Loucy (cell line): Measurements from ENCODE around the gene FGA.

ENCODE experiments used
- H2AFZ ChIP-seq: fragments of 200-600 bp; sonication (generic); 2 replicates; pipeline ENCODE4 v1.6.0; 2016; ENCODE audit warnings: antibody characterized with exemption, mild to moderate bottlenecking, low read length, moderate library complexity
- H3F3A ChIP-seq: fragments of 200-600 bp; 2 replicates; pipeline ENCODE4 v1.6.0; 2016; ENCODE audit warnings: antibody characterized with exemption, low read depth, mild to moderate bottlenecking
- H3K27me3 ChIP-seq: fragments of 200-600 bp; sonication (generic); 2 replicates; pipeline ENCODE4 v1.6.1; 2014; ENCODE audit warnings: low read length, mild to moderate bottlenecking; ENCODE audit not compliant: insufficient read depth, poor library complexity, severe bottlenecking
- H3K36me3 ChIP-seq: fragments of 200-600 bp; sonication (generic); 2 replicates; pipeline ENCODE4 v1.6.1; 2016; ENCODE audit warnings: low read length; ENCODE audit not compliant: insufficient read depth
- H3K4me1 ChIP-seq: fragments of 200-600 bp; sonication (generic); 2 replicates; pipeline ENCODE4 v1.5.1; 2014; ENCODE audit warnings: low read length, mild to moderate bottlenecking; ENCODE audit not compliant: insufficient read depth, poor library complexity, severe bottlenecking
- H3K4me2 ChIP-seq: fragments of 200-600 bp; sonication (generic); 2 replicates; pipeline ENCODE4 v1.6.0; 2014; ENCODE audit warnings: antibody characterized with exemption, low read length, low read depth, mild to moderate bottlenecking; ENCODE audit not compliant: poor library complexity, severe bottlenecking
- H3K4me3 ChIP-seq: fragments of 200-600 bp; sonication (generic); 2 replicates; pipeline ENCODE4 v1.5.1; 2014; ENCODE audit warnings: low read length, mild to moderate bottlenecking, mixed read lengths; ENCODE audit not compliant: poor library complexity, severe bottlenecking
- H3K79me2 ChIP-seq: fragments of 200-600 bp; sonication (generic); 2 replicates; pipeline ENCODE4 v1.6.1; 2014; ENCODE audit warnings: low read length; ENCODE audit not compliant: insufficient read depth
- H3K9ac ChIP-seq: fragments of 200-600 bp; sonication (generic); 2 replicates; pipeline ENCODE4 v1.6.0; 2014; ENCODE audit warnings: mild to moderate bottlenecking, low read depth, low read length, moderate library complexity; ENCODE audit not compliant: poor library complexity, severe bottlenecking
- H3K9me2 ChIP-seq: fragments of 200-600 bp; sonication (generic); replicated peaks from 2 replicates; pipeline ENCODE4 v1.6.1; 2016; ENCODE audit warnings: low read depth, low read length, mixed read lengths
- H3K9me3 ChIP-seq: fragments of 200-600 bp; sonication (generic); 2 replicates; pipeline ENCODE4 v1.6.1; 2014; ENCODE audit warnings: mild to moderate bottlenecking, antibody characterized with exemption, low read length, low read depth; ENCODE audit not compliant: insufficient read depth
- H4K20me1 ChIP-seq: fragments of 200-600 bp; sonication (generic); 2 replicates; pipeline ENCODE4 v1.6.0; 2014; ENCODE audit warnings: antibody characterized with exemption, low read length, mild to moderate bottlenecking; ENCODE audit not compliant: insufficient read depth, poor library complexity, severe bottlenecking
- EZH2phosphoT487 ChIP-seq: fragments of 200-600 bp; IDR thresholded peaks from 2 replicates; pipeline ENCODE4 v1.6.1; 2018; ENCODE audit warnings: antibody characterized with exemption, mild to moderate bottlenecking, moderate library complexity, borderline replicate concordance
- TF ChIP-seq, protein P1 (sequence below): fragments of 200-600 bp; sonication (generic); conservative IDR thresholded peaks from 2 replicates; pipeline ENCODE4 v1.5.1; 2014; ENCODE audit warnings: mild to moderate bottlenecking, antibody characterized with exemption, low read length

The FGA gene

DNA sequence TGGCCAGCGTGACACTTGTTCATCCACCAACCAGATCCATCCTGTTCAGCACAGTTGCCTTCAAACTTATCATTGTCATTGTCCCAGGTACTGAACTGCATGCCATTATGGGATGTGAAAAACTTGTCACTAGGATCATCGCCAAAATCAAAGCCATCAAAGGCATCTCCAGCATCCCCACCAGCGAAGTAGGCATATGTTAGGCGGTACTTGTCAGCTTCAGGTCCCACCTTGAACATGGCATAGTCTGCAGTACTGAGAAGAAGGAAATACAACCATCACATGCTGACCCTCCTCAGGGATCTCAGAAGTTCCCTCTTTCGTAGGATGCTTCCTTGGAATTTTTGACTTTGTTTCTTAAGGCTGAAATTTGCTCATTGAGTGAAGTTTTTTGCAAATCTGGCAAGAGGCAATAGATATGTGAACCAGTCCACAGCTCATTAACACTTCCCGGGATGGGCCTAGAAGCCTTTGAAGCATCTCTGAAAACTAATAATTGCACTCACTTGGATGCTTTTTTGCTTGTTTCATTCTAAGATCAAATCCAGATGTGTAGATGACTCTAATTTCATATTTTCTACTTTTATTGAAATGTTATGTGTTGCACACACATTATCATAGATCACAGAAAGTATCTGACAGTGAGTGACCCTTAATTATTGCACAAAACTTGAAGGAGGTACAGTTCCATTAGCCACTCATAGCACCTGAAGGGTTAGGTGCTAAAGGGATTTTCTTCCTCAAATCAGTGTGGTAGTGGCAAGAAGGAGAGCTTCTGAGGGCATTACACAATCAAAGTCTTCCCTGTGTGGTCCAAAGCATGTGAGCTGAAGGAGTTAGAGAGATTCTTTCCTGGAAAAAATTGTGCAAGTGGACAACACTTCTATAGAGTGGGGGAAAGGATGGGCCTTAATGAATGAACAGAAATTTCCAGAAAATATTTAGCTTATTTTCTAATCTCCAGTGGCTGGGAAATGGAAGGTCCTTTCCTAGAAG, 16.5 kb upstream of the FGA start:
- no peaks in the 10 kb centered on the region for H3F3A ChIP-seq
- H3K27me3 ChIP-seq = peaks cover 4% of the 10 kb centered on the region
- H2AFZ ChIP-seq = no peak overlapping the region
- H3K79me2 ChIP-seq = no peaks in the 10 kb centered on the region
- H3K4me3 ChIP-seq = no peak overlapping the region
- no peaks in the 10 kb centered on the region for H4K20me1 ChIP-seq
- H3K36me3 ChIP-seq = no peaks in the 10 kb centered on the region
- no peak for TF ChIP-seq EZH2phosphoT487
- TF ChIP-seq, protein P1, sequence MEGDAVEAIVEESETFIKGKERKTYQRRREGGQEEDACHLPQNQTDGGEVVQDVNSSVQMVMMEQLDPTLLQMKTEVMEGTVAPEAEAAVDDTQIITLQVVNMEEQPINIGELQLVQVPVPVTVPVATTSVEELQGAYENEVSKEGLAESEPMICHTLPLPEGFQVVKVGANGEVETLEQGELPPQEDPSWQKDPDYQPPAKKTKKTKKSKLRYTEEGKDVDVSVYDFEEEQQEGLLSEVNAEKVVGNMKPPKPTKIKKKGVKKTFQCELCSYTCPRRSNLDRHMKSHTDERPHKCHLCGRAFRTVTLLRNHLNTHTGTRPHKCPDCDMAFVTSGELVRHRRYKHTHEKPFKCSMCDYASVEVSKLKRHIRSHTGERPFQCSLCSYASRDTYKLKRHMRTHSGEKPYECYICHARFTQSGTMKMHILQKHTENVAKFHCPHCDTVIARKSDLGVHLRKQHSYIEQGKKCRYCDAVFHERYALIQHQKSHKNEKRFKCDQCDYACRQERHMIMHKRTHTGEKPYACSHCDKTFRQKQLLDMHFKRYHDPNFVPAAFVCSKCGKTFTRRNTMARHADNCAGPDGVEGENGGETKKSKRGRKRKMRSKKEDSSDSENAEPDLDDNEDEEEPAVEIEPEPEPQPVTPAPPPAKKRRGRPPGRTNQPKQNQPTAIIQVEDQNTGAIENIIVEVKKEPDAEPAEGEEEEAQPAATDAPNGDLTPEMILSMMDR = no peak
- H3K4me2 ChIP-seq = no peak overlapping the region
- H3K9me2 ChIP-seq = no peaks in the 10 kb centered on the region
- no peaks in the 10 kb centered on the region for H3K9me3 ChIP-seq
- no peaks in the 10 kb centered on the region for H3K4me1 ChIP-seq
- H3K9ac ChIP-seq = no peak overlapping the region

DNA sequence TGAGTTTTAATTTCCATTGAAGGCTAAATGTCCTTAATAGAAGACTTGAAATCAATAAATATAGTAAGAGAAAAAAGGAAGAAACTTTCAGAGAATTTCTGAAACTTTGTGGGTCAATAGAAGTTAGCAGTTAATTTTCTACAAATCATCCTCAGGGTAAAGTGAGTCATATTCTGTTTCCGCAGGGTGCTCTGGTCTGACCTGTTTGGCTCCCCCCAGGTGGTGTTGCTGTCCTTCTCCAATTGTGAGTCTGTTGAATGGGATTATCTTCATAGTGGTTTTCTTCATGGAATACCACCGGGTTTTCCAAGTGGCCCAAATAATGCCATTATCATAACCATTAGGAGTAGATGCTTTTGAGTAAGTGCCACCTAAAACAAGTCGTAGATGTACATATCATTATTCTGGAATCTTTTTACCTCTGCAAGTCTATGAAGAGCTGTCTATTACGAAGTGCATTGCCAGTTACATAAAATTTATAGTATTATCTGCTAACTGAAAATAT, 14.2 kb upstream of the FGA start:
- Histone ChIP-seq H3K9me2 (no peaks in the 10 kb centered on the region), H3K27me3 (no peaks in the 10 kb centered on the region), H3F3A (no peaks in the 10 kb centered on the region), H3K36me3 (no peaks in the 10 kb centered on the region), H3K4me1 (no peaks in the 10 kb centered on the region), H3K4me2 (no peak overlapping the region), H4K20me1 (no peaks in the 10 kb centered on the region), H3K4me3 (no peak overlapping the region), H3K79me2 (no peaks in the 10 kb centered on the region), H2AFZ (no peak overlapping the region), H3K9ac (no peak overlapping the region), H3K9me3 (no peaks in the 10 kb centered on the region)
- TF ChIP-seq EZH2phosphoT487 = no peak
- TF ChIP-seq, protein P1 = no peak

DNA sequence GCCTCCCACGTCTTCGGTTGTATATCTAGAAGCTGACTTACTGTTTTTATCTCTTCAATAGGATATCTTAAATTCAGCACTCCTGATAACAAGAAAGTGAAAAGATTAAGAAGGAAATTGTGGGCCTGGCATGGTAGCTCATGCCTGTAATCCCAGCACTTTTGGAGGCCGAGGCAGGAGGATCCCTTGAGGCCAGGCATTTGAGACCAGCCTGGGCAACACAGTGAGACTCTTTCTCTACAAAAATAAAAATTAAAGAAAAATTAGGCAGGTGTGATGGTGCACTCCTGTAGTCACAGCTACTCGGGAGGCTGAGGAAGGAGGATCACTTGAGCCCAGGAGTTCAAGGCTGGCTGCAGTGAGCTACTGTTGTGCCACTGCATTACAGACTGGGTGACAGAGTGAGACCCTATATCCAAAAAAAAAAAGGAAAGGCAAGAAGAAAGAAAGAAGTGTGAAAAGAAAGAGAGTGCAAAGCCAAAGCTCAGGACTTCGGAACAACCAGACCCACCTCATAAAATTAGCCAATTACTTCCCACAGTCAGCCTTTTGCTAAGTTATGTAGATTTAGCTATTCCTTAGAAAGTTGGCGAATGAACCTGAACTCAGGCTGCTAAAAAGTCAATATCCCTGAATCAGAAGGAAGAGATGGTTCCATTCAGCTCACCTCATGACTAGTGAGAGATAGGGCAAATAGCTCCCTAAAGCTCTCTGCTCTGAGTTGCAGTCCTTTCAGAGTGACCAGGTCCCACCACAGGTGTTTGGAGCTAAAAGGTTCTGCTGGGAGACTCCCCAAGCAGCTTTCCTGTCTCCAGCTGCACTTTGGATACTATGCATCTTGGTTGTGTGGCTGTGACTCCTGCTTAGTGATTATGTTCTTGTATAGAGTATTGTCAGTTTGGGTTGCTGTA, 12.7 kb upstream of the FGA start:
- Histone ChIP-seq H3F3A (no peaks in the 10 kb centered on the region), H3K4me3 (no peak overlapping the region), H2AFZ (no peak overlapping the region), H3K79me2 (no peaks in the 10 kb centered on the region), H3K9me2 (no peaks in the 10 kb centered on the region), H3K27me3 (no peaks in the 10 kb centered on the region), H3K4me2 (no peak overlapping the region), H3K9ac (no peak overlapping the region), H4K20me1 (no peaks in the 10 kb centered on the region), H3K9me3 (no peaks in the 10 kb centered on the region), H3K4me1 (no peaks in the 10 kb centered on the region), H3K36me3 (no peaks in the 10 kb centered on the region)
- no peak for TF ChIP-seq EZH2phosphoT487
- TF ChIP-seq, protein P1 = no peak
